Transverse colon (tissue), 3 donors: Measurements from ENCODE around the gene EGR1.

Source experiments
- POLR2A ChIP-seq: fragments of 450-650 bp; IDR thresholded peaks from one replicate; pipeline ENCODE4 v1.6.1; 2016; ENCODE audit warnings: antibody characterized with exemption, mild to moderate bottlenecking, moderate library complexity
- TF ChIP-seq, protein P1 (sequence below), 5 experiments: fragments of 200-600 bp in 3 of 5; fragments of 450-650 bp in 2 of 5; sonication (generic) in 3 of 5; IDR thresholded peaks; 1 replicate in 2 of 5; 2 replicates in 3 of 5; pipeline ENCODE4 v1.5.1; 2016 to 2017; ENCODE audit warnings: antibody characterized with exemption in 5 of 5, inconsistent platforms in 3 of 5, mild to moderate bottlenecking in 2 of 5, moderate library complexity in 1 of 5

DNA sequence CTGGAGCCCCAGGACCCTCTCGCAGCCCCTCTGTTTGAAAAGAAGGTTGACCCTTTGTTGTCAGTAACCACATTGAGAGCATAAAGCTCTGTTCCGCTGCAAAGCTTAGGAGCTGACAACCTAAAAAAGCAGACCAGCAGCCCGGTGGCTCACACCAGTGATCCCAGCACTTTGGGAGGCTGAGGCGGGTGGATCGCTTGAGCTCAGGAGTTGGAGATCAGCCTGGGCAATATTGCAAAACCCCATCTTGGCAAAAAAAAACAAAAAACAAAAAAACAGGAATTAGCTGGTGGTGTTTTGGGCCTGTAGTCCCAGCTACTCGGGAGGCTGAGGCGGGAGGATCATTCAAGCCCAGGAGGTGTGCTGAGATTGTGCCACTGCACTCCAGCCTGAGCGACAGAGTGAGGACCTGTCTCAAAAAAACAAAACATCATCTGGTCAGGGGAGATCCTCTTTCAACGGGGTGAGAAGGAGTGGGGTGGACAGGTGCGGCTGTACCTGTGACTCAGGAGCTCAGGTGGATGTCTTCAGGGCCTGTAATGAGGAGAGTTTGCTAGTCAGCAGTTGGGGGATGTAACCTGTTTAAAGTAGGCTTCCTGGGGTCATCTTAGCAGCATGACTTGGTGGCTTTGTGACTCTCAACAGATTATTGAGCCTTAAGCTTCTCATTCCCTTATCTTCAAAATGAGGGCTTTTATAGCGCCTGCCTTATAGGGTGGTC, 27.1 kb upstream of the EGR1 start:
- TF ChIP-seq, protein P1, sequence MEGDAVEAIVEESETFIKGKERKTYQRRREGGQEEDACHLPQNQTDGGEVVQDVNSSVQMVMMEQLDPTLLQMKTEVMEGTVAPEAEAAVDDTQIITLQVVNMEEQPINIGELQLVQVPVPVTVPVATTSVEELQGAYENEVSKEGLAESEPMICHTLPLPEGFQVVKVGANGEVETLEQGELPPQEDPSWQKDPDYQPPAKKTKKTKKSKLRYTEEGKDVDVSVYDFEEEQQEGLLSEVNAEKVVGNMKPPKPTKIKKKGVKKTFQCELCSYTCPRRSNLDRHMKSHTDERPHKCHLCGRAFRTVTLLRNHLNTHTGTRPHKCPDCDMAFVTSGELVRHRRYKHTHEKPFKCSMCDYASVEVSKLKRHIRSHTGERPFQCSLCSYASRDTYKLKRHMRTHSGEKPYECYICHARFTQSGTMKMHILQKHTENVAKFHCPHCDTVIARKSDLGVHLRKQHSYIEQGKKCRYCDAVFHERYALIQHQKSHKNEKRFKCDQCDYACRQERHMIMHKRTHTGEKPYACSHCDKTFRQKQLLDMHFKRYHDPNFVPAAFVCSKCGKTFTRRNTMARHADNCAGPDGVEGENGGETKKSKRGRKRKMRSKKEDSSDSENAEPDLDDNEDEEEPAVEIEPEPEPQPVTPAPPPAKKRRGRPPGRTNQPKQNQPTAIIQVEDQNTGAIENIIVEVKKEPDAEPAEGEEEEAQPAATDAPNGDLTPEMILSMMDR (IDR thresholded peaks at IDR 0.05): no peak
- TF ChIP-seq POLR2A: no peak
